AG09319 (cell line): ENCODE measurements around the gene CEP250.

ENCODE experiments used
- DNase-seq: peaks from one replicate; pipeline ENCODE4 v3.0.0-alpha.2; 2010; ENCODE audit warnings: low read depth; ENCODE audit errors: extremely low read depth
- TF ChIP-seq, protein P1 (sequence below): IDR thresholded peaks from 2 replicates; pipeline ENCODE4 v1.5.1; 2011; ENCODE audit warnings: low read depth, mild to moderate bottlenecking, inconsistent platforms, low read length, moderate library complexity

Gene CEP250

GRCh38 chr20:35497780-35498189 lies 42.4 kb downstream of the CEP250 start:
- DNase-seq: no peak
- TF ChIP-seq, protein P1, sequence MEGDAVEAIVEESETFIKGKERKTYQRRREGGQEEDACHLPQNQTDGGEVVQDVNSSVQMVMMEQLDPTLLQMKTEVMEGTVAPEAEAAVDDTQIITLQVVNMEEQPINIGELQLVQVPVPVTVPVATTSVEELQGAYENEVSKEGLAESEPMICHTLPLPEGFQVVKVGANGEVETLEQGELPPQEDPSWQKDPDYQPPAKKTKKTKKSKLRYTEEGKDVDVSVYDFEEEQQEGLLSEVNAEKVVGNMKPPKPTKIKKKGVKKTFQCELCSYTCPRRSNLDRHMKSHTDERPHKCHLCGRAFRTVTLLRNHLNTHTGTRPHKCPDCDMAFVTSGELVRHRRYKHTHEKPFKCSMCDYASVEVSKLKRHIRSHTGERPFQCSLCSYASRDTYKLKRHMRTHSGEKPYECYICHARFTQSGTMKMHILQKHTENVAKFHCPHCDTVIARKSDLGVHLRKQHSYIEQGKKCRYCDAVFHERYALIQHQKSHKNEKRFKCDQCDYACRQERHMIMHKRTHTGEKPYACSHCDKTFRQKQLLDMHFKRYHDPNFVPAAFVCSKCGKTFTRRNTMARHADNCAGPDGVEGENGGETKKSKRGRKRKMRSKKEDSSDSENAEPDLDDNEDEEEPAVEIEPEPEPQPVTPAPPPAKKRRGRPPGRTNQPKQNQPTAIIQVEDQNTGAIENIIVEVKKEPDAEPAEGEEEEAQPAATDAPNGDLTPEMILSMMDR: no peak

GRCh38 chr20:35499271-35499670 lies 43.9 kb downstream of the CEP250 start:
- TF ChIP-seq, protein P1: no peak
- DNase-seq: no peak

DNA sequence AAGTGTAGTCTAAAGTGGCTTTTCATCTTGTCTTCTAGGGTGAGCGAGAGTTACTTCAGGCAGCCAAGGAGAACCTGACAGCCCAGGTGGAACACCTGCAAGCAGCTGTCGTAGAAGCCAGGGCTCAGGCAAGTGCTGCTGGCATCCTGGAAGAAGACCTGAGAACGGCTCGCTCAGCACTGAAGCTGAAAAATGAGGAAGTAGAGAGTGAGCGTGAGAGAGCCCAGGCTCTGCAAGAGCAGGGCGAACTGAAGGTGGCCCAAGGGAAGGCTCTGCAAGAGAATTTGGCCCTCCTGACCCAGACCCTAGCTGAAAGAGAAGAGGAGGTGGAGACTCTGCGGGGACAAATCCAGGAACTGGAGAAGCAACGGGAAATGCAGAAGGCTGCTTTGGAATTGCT lies 47.0 kb downstream of the CEP250 start:
- TF ChIP-seq, protein P1: no peak
- DNase-seq: no peak

- TF ChIP-seq, protein P1: no peak
- DNase-seq: no peak
Observed at GRCh38 chr20:35503281-35503680, 47.9 kb downstream of the CEP250 start.

- no peak for DNase-seq
- TF ChIP-seq, protein P1: no peak
Observed at GRCh38 chr20:35503841-35504561, 48.6 kb downstream of the CEP250 start.

GRCh38 chr20:35504751-35505150 lies 49.4 kb downstream of the CEP250 start:
- no peak for DNase-seq
- TF ChIP-seq, protein P1: no peak

DNA sequence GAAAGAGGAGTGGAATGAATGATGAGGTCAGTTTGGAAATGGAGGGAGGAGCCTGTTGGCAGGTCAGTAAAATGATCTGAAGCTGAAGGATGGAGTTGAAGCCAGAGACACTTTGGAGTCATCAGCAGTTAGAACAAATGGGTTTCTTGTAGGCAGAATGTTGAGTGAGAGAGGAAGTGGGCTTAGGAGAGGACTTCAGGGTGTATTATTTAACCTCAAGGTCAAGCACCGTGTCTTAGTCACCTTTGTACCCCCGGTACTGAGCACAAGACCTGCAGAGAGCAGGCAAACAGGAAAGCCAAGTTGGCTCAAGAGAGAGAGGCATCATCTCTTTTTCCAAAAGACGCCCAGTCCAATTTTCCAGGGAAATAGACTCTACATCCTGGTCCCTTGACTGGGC lies 50.8 kb downstream of the CEP250 start:
- TF ChIP-seq, protein P1: no peak
- DNase-seq: no peak
